NOMO-1 treated with dmso at 0.1 percent for 144 hours (cell line): Measurements from ENCODE around the gene GPR39.
A peak's percentile ranks its signal among the peaks of the same experiment; 100 is the strongest.

Source experiments
- DNase-seq: peaks from one replicate; lab custom pipeline; 2025; ENCODE audit not compliant: unreplicated experiment; lab: John Stamatoyannopoulos, UW

Gene GPR39

DNA sequence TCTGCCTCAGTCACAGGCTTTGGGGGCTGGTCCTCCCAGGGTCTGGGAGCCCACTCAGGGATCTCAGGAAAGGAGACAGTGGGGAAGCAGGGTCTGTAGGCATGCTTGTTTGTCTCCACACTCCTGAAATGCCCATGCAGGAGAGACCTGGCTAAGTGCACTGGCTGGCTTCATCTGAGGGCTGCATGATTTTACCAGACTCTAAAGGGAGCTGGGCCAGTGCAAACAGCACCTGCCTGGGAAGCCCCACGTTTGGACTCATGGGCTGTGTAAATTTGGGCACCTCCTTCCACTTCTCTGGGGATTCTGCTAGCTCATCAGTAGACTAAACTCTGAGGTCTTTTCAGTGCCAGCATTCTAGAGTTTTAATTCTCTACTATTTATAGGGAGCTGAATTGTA lies 219.7 kb downstream of the GPR39 start:
- DNase-seq: no peak

- no peak for DNase-seq
These were observed 221.9 kb downstream of the GPR39 start for GRCh38 chr2:132638313-132639040.

DNA sequence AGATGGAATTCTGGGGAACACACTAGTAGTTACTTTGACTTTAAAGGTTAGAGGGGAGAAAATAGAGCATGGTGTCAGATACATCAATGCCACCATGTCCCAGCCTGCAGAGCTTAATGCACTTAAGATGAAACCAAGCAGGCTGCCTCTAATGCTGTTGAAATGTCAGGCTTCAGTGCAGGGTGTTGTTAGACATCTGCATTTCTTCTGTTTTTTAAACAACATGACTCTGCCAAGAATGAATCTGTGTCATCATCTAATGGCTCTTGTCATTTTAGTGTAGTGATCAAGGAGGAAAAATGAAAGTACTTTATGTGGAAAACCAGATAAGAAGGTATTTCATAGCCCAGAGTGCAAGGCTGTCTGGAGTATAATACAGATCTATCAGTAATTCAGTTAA lies 223.5 kb downstream of the GPR39 start:
- DNase-seq: no peak

- no peak for DNase-seq
These were observed 225.2 kb downstream of the GPR39 start for GRCh38 chr2:132641819-132642218.

- no peak for DNase-seq
These were observed 225.8 kb downstream of the GPR39 start for GRCh38 chr2:132642415-132642814.

- no peak for DNase-seq
These were observed 228.6 kb downstream of the GPR39 start for GRCh38 chr2:132645176-132645575.

DNA sequence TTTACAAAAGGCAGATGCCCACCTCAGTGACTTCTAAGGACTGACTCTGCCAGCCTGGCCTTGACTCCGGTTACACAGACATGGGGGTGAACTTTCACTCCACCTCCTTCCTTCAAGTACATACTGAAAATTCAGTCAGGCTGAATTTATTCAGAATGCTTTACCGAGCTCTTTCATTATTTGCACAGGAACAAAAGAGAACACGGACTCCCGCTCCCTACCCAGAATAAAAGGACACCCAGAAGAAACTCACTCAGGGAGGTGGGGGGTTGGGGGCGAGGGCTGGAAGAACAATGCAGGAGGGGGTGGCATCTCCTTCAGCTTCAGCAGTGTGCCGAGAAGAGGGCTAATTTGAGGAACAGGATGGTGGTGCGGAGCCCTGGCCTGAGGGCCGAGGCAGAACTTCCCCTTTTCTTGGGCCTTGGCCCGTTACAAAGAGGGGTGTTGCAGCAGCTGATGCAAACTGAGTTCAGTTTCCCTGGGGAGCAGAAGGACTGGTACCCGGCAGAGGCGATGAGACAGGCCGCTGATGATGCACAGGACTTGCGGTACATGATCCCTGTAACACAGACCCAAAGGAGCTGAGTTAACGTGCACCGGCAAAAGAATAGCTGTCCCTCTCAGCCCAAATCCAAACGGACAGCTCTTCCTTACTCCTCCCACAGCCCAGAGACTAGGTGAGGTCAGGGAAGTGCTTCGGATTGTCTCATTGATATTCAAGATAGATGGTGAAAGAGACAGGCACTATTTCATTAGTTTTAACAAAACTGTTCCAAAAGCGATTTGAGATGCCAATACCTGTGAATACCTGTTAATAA lies 229.3 kb downstream of the GPR39 start:
- DNase-seq: peak; percentile 26

GRCh38 chr2:132646540-132647108 lies 230.0 kb downstream of the GPR39 start:
- DNase-seq: no peak

- no peak for DNase-seq
These were observed 234.8 kb downstream of the GPR39 start for GRCh38 chr2:132651115-132652045.

GRCh38 chr2:132652474-132652873 lies 235.9 kb downstream of the GPR39 start:
- DNase-seq: no peak

GRCh38 chr2:132654335-132654734 lies 237.7 kb downstream of the GPR39 start:
- no peak for DNase-seq

DNA sequence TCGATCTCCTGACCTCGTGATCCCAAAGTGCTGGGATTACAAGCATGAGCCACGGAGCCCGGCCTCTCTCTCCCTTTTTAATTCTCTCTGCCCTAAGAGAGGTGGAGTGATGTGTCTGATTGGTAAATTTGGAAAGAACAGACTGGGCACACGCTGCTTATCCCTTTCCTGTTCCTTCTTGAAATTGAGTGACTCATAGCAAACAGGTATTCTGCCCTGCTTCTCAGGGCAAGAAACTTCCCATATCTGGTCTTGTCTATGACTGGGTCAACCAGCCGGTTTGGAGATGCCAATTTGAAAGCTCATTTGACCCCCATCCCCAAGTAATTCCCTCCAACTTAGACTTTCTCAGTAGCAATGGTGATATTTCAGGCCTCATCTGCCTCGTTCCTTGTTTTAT lies 238.4 kb downstream of the GPR39 start:
- DNase-seq: no peak

GRCh38 chr2:132656266-132656975 lies 239.8 kb downstream of the GPR39 start:
- no peak for DNase-seq

GRCh38 chr2:132659331-132659730 lies 242.7 kb downstream of the GPR39 start:
- DNase-seq: no peak

GRCh38 chr2:132662732-132663131 lies 246.1 kb downstream of the GPR39 start:
- DNase-seq: no peak

- DNase-seq: no peak
These were observed 247.5 kb downstream of the GPR39 start for GRCh38 chr2:132664096-132664495.

- DNase-seq: no peak
These were observed 249.0 kb downstream of the GPR39 start for GRCh38 chr2:132665401-132666140.

DNA sequence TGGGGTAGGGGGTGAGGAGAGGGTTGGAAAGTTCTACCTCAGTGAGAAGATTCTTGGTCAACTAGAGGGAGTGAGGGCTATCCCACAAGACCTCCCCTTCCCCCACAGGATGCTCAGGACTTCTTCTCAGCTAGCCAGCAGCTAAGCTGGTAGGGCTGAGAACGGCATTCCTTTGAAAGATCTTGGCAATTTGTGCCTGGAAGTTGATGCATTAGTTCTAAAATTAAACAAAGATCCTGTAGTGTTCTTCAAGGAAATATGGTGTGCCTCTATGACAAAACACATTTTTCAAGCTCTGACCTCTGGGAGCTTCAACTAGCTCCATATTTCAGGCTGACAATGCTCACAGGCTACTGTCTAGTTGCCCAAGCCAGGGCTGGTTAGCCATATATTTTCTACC lies 251.1 kb downstream of the GPR39 start:
- no peak for DNase-seq

- no peak for DNase-seq
These were observed 251.7 kb downstream of the GPR39 start for GRCh38 chr2:132668189-132668823.
